SKM-1 treated with dmso at 0.1 percent for 144 hours (cell line): Measurements from ENCODE around the gene CTSF.
"Not testable (repeated sequence)": the region's sequence is repeated elsewhere in the genome, so short reads cannot be mapped to it uniquely, and the experiment has no call there.

ENCODE experiments used
- DNase-seq: peaks from one replicate; lab custom pipeline; 2025; ENCODE audit not compliant: unreplicated experiment; lab: John Stamatoyannopoulos, UW

CTSF gene

GRCh38 chr11:66589996-66590675, 21.7 kb upstream of the CTSF start:
- no peak for DNase-seq

DNA sequence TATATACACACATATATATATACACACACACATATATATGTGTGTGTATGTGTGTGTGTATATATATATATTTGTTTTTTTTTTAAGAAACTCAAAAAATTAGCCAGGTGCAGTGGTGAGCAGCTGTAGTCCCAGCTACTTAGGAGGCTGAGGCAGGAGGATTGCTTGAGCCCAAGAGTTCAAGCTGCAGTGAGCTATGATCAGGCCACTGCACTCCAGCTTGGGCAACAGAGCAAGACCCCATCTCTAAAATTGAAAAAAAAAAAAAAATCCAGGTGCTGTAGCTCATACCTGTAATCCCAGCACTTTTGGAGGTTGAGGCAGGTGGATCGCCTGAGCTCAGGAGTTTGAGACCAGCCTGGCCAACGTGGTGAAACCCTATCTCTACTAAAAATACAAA, 20.9 kb upstream of the CTSF start:
- not testable (repeated sequence) for DNase-seq

DNA sequence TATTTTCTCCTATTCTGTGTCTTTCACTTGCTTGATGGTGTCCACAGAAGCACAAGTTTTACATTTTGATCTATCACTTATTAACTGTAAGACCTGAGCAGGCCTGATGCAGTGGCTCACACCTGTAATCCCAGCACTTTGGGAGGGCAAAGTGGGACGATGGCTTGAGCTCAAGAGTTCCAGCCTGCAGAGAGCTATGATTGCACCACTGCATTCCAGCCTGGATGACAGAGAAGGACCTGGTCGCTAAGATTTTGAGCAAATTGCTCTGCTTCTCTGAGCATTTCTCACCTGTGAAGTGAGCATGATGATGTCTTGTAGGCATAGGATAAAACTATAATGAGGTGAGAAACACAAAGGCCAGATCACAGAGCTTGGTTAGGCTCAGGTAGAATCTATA, 17.7 kb upstream of the CTSF start:
- DNase-seq, result no peak

DNA sequence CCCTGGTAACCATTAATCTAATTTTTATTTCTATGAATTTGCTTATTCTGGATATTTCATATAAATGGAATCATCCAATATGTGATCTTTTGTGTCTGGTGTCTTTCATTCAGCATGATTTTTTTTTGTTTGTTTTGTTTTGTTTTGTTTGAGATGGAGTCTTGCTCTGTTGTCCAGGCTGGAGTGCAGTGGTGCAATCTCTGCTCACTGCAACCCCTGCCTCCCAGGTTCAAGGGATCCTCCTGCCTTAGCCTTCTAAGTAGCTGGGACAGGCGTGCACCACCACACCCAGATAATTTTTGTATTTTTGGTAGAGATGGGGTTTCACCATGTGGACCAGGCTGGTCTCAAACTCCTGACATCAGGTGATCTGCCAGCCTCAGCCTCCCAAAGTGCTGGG, 17.0 kb upstream of the CTSF start:
- DNase-seq, result not testable (repeated sequence)

- not testable (repeated sequence) for DNase-seq
Measured at GRCh38 chr11:66582565-66583147, 14.2 kb upstream of the CTSF start.

GRCh38 chr11:66581261-66581660, 12.9 kb upstream of the CTSF start:
- DNase-seq, result no peak

DNA sequence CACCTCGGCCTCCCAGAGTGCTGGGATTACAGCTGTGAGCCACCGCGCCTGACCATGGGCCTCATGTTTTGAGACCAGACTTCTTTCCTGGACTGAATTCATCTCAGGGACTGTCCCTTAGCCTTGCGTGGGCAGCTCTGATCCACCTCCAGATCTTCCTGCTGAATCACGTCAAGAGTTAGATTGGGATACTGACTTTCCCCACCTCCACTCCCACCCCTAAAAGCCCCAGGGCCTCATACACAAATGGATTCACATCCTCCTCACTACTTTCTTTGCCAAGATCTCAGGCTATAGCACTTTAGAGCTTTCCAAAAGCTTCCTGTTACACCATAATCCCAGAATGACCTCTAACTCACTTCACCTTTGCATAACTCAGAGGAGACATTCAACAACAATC, 12.4 kb upstream of the CTSF start:
- DNase-seq, result no peak

DNA sequence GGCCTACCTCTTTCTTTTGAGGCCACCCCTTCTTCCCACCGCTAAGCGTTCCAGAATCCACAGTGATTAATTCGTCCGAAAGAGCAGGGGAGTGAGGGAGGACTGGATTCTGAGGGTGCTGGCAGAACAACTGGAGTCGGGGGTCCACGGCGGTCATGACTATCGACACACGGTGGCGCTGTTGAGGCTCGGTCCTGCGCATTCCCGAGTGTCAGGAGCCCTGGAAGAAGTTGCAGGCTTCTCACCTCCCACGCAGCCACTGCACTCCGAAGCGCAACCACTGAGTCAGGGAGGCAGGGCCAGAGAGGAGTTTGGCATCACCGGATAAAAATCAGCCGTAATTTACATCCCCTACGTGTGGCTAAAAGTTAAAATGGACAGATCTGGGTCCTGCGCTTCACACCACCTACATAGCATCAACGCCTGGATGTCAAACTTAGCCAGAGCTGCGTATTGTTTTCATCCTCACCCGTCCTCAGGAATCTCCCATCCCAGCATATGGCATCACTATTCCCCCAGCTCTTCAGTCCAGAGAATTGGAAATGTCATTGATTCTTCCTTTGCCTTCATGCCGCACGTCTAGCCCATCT, 10.7 kb upstream of the CTSF start:
- DNase-seq, result peak; percentile 31

- DNase-seq, result no peak
Measured at GRCh38 chr11:66570850-66571180, 2.4 kb upstream of the CTSF start.

- DNase-seq, result no peak
Measured at GRCh38 chr11:66570079-66570849, 1.9 kb upstream of the CTSF start.

- DNase-seq, result no peak
Measured at GRCh38 chr11:66569076-66569475, 670 bp upstream of the CTSF start.

DNA sequence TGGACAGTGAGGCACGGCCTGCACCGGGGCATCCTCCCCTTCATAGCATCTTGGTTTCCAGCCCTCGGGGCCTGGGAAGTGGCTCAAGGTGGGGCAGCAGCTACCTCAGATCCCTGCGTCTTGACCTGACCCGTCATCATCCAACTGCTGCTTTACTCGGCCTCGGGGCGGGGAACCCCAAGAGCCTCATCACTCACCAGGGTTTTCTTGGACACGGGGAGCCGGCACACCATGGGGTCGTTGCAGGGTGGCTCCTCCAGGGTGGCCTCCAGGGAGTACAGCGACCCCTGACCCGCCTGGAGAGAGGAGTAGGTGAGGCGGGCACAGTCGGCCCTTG, 651 bp downstream of the CTSF start:
- DNase-seq, result no peak

DNA sequence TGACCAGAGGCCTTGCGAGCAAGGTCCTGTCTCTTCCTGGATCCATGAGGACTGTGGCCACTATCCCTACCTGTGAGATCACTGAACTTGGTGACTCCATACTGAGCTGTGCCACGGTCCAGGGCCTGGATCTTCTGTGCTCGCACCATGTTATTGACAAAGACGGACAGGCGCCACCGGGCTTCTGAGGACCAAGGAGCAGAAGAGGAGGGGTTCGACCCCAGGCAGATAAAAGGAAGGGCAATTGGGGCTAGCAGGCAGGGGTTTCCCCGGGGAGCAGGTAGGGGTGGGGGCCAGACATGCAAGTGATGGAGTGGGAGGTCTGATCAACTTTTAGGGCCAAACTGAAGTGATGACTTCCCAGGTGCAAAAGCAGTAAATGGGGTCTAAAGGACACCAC, 2.2 kb downstream of the CTSF start:
- no peak for DNase-seq

DNA sequence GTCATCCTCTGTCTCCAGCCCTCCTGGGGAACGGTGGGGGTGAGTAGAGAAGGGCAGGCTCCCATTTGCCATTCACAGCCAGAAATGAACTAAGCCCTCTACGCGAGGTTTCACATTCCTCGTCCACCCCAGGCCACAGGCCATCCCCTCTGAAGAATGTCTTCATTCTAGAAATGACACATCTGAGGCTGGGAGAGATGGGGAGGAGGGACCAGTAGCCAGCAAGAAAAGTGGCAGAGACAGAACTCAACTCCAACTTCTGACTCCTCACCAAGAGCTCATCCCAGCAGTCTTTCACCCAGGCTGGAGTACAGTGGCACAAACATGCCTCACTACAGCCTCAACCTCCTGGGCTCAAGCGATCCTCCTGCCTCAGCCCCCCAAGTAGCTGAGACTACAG, 3.4 kb downstream of the CTSF start:
- no peak for DNase-seq

DNA sequence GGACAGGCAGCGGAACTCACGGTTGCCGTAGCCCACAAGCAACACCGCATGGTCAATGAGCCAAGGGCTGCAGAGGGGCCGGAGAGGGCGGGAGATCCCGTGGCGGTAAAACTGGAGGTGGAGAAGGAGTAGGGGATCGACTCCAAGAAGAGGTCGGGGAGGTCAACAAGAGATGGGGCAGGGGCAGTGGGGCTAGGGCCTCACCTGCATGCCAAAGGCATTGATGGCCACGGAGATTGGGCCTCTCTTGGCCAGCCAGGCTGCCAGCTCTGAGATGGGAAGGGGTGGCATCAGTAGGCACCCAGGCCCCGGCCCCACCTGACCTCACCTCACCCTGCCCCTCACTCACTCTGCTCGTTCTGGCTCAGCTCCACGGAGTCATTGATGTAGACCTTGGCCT, 3.9 kb downstream of the CTSF start:
- no peak for DNase-seq

- no peak for DNase-seq
Measured at GRCh38 chr11:66563832-66564231, 4.6 kb downstream of the CTSF start.

GRCh38 chr11:66562907-66563583, 5.4 kb downstream of the CTSF start:
- no peak for DNase-seq

DNA sequence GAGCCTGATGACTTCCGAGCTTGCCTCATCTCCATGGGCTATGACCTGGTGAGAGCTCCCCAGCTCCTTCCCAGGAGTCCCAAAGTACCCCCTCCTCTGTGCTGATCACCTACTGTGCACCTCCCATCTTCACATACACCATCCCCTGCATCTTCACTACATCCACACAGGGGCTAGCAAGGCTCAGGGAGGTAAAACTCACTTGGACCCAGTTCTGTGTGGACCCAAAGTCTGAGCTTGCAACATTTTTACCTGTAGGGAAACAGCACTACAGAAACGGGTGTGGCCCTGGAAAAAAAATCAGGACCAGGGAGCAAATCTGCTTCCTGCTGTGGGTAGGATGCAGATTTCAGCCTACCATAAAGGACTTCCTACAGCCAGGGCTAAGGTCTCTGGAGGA, 6.1 kb downstream of the CTSF start:
- no peak for DNase-seq

DNA sequence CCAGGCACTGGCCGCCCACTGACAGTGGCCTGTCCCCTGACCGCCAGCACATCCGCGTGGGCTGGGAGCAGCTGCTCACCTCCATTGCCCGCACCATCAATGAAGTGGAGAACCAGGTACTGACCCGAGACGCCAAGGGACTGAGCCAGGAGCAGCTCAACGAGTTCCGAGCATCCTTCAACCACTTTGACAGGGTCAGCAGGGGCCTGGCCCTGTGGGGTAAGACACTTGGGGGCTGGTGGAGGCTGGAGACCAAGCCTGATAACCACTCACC, 6.5 kb downstream of the CTSF start:
- DNase-seq, result no peak

DNA sequence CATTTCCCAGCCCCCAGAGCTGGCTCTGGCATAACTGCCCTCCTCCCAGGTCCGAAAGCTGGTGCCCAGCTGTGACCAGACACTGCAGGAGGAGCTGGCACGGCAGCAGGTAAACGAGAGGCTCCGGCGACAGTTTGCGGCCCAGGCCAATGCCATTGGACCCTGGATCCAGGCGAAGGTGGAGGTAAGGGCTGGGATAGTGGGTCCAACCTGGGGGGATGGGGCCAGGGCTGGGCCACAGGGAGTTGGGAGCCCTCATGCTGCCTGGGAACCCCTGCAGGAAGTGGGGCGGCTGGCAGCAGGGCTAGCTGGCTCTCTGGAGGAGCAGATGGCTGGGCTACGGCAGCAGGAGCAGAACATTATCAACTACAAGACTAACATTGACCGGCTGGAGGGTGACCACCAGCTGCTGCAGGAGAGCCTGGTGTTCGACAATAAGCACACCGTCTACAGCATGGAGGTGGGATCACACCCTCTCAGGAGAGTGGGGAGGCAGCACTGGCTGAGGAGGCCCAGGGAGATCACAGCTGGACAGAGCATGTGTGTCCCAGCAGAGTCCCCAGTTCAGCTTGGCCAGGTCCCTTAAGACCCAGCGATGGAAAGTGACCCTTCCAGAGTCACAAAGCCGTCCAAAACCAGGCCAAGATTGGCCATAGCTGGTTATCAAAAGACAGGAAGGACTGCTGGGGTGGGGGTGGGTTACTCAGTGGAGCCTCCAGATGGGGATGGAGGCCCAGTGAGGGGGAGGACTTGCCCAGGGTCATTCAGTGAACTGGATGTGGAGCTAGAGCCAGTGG, 7.0 kb downstream of the CTSF start:
- DNase-seq, result no peak
